Bone marrow (tissue), 2 donors: ENCODE data around the gene TMEM225B.
"Not testable (repeated sequence)": the region's sequence is repeated elsewhere in the genome, so short reads cannot be mapped to it uniquely, and the experiment has no call there.

ENCODE experiments used
- DNase-seq, 2 donors: peaks; one replicate each; lab custom pipeline; 2025; lab: John Stamatoyannopoulos, UW

TMEM225B gene

GRCh38 chr7:99654626-99655025, 56.6 kb downstream of the TMEM225B start:
- not testable (repeated sequence) for DNase-seq

- not testable (repeated sequence) for DNase-seq
Measured at GRCh38 chr7:99657879-99658278, 59.8 kb downstream of the TMEM225B start.
